Measurements from ENCODE around the gene NCOA1. TPM values are rescaled to one million over a fixed set of nuclear protein-coding genes. Genes with fewer than 3 reads are reported as not detected.

Gene NCOA1
- polyA plus RNA-seq, 3 donors from 2014 or later = 21.2 to 35.0 (median 25.6) TPM

- Mint-ChIP-seq H3K27ac (peak overlapping the region in 4 of 6 donors; percentile 1 to 17 (median 10)), H3K4me3 (peak overlapping the region in 2 of 5 donors; percentile 1 to 6), H3K27me3 (ENCODE audit: low read depth in 3 of 3) (peaks cover 0 to 5% (median 2%) of the 10 kb centered on the region in 3 donors), H3K36me3 (no peaks in the 10 kb centered on the region), H3K9me3 (no peaks in the 10 kb centered on the region), H3K4me1 (peaks cover 84 to 91% of the 10 kb centered on the region in 2 donors)
- DNase-seq = no peak
Observed at GRCh38 chr2:24625728-24626127, 134.7 kb downstream of the NCOA1 start.

GRCh38 chr2:24626131-24626530 lies 135.1 kb downstream of the NCOA1 start:
- no peak for DNase-seq
- H3K4me3 Mint-ChIP-seq = peak overlapping the region in 2 of 5 donors; percentile 1 to 6
- no peaks in the 10 kb centered on the region for H3K36me3 Mint-ChIP-seq
- no peaks in the 10 kb centered on the region for H3K9me3 Mint-ChIP-seq
- peaks cover 80 to 87% of the 10 kb centered on the region in 2 donors for H3K4me1 Mint-ChIP-seq
- peaks cover 0 to 5% (median 2%) of the 10 kb centered on the region in 3 donors for H3K27me3 Mint-ChIP-seq (ENCODE audit: low read depth in 3 of 3)
- H3K27ac Mint-ChIP-seq = peak overlapping the region in 4 of 6 donors; percentile 1 to 15 (median 10)

- Mint-ChIP-seq H3K27me3 (ENCODE audit: low read depth in 3 of 3) (no peaks in the 10 kb centered on the region), H3K27ac (peak overlapping the region in 4 of 6 donors; percentile 2 to 51 (median 17)), H3K9me3 (no peaks in the 10 kb centered on the region), H3K4me1 (peaks cover 62 to 85% of the 10 kb centered on the region in 2 donors), H3K36me3 (no peaks in the 10 kb centered on the region), H3K4me3 (no peak overlapping the region)
- no peak for DNase-seq
Observed at GRCh38 chr2:24628746-24629145, 137.7 kb downstream of the NCOA1 start.

- peak overlapping the region in 3 of 6 donors; percentile 8 to 14 (median 13) for H3K27ac Mint-ChIP-seq
- no peak overlapping the region for H3K4me3 Mint-ChIP-seq
- peaks cover 33 to 67% of the 10 kb centered on the region in 2 donors for H3K4me1 Mint-ChIP-seq
- no peak for DNase-seq
- H3K27me3 Mint-ChIP-seq (ENCODE audit: low read depth in 3 of 3) = no peaks in the 10 kb centered on the region
- H3K36me3 Mint-ChIP-seq = no peaks in the 10 kb centered on the region
- H3K9me3 Mint-ChIP-seq = no peaks in the 10 kb centered on the region
Observed at GRCh38 chr2:24632172-24632571, 141.1 kb downstream of the NCOA1 start.

- H3K27me3 Mint-ChIP-seq (ENCODE audit: low read depth in 3 of 3) = no peaks in the 10 kb centered on the region
- H3K36me3 Mint-ChIP-seq = peaks cover 0 to 11% (median 4%) of the 10 kb centered on the region in 3 donors
- no peaks in the 10 kb centered on the region for H3K9me3 Mint-ChIP-seq
- H3K4me1 Mint-ChIP-seq = peaks cover 25 to 58% of the 10 kb centered on the region in 2 donors
- DNase-seq = no peak
- H3K4me3 Mint-ChIP-seq = no peak overlapping the region
- H3K27ac Mint-ChIP-seq = peak overlapping the region in 2 of 6 donors; percentile 16 to 76
Observed at GRCh38 chr2:24635181-24635580, 144.1 kb downstream of the NCOA1 start.

GRCh38 chr2:24638568-24638967 lies 147.5 kb downstream of the NCOA1 start:
- Mint-ChIP-seq H3K4me3 (no peak overlapping the region), H3K4me1 (peaks cover 34 to 40% of the 10 kb centered on the region in 2 donors), H3K9me3 (no peaks in the 10 kb centered on the region), H3K27ac (no peak overlapping the region), H3K36me3 (peaks cover 0 to 11% (median 4%) of the 10 kb centered on the region in 3 donors), H3K27me3 (ENCODE audit: low read depth in 3 of 3) (peaks cover 0 to 3% (median 0%) of the 10 kb centered on the region in 3 donors)
- DNase-seq = no peak

GRCh38 chr2:24642351-24642750 lies 151.3 kb downstream of the NCOA1 start:
- no peaks in the 10 kb centered on the region for H3K9me3 Mint-ChIP-seq
- no peak for DNase-seq
- H3K4me3 Mint-ChIP-seq = no peak overlapping the region
- peak overlapping the region in 1 of 6 donors; percentile 51 for H3K27ac Mint-ChIP-seq
- peaks cover 0 to 11% (median 4%) of the 10 kb centered on the region in 3 donors for H3K36me3 Mint-ChIP-seq
- H3K27me3 Mint-ChIP-seq (ENCODE audit: low read depth in 3 of 3) = peaks cover 0 to 3% (median 0%) of the 10 kb centered on the region in 3 donors
- peaks cover 24 to 32% of the 10 kb centered on the region in 2 donors for H3K4me1 Mint-ChIP-seq

GRCh38 chr2:24643051-24643450 lies 152.0 kb downstream of the NCOA1 start:
- peaks cover 0 to 7% (median 4%) of the 10 kb centered on the region in 3 donors for H3K36me3 Mint-ChIP-seq
- no peak overlapping the region for H3K27ac Mint-ChIP-seq
- no peaks in the 10 kb centered on the region for H3K9me3 Mint-ChIP-seq

GRCh38 chr2:24644032-24644431 lies 153.0 kb downstream of the NCOA1 start:
- H3K4me1 Mint-ChIP-seq = peaks cover 12 to 24% of the 10 kb centered on the region in 2 donors
- H3K4me3 Mint-ChIP-seq = no peak overlapping the region
- peaks cover 0 to 3% (median 0%) of the 10 kb centered on the region in 3 donors for H3K27me3 Mint-ChIP-seq (ENCODE audit: low read depth in 3 of 3)
- H3K9me3 Mint-ChIP-seq = no peaks in the 10 kb centered on the region
- no peak for DNase-seq
- no peak overlapping the region for H3K27ac Mint-ChIP-seq
- peaks cover 0 to 3% (median 0%) of the 10 kb centered on the region in 3 donors for H3K36me3 Mint-ChIP-seq

More at GRCh38 chr2:24643051-24643450, 152.0 kb downstream of the NCOA1 start:
- peaks cover 22 to 30% of the 10 kb centered on the region in 2 donors for H3K4me1 Mint-ChIP-seq
- no peak overlapping the region for H3K4me3 Mint-ChIP-seq
- no peak for DNase-seq
- H3K27me3 Mint-ChIP-seq (ENCODE audit: low read depth in 3 of 3) = peaks cover 0 to 3% (median 0%) of the 10 kb centered on the region in 3 donors

- DNase-seq = no peak
- H3K9me3 Mint-ChIP-seq = no peaks in the 10 kb centered on the region
- peaks cover 0 to 6% (median 0%) of the 10 kb centered on the region in 3 donors for H3K36me3 Mint-ChIP-seq
- peak overlapping the region in 1 of 6 donors; percentile 17 for H3K27ac Mint-ChIP-seq
- H3K27me3 Mint-ChIP-seq (ENCODE audit: low read depth in 3 of 3) = peaks cover 0 to 3% (median 0%) of the 10 kb centered on the region in 3 donors
- H3K4me1 Mint-ChIP-seq = peaks cover 24 to 62% of the 10 kb centered on the region in 2 donors
- no peak overlapping the region for H3K4me3 Mint-ChIP-seq
Observed at GRCh38 chr2:24650997-24651642, 160.1 kb downstream of the NCOA1 start.

- Mint-ChIP-seq H3K4me1 (peaks cover 27 to 67% of the 10 kb centered on the region in 2 donors), H3K27me3 (ENCODE audit: low read depth in 3 of 3) (peaks cover 0 to 3% (median 0%) of the 10 kb centered on the region in 3 donors), H3K4me3 (peak overlapping the region in 1 of 5 donors; percentile 10), H3K9me3 (no peaks in the 10 kb centered on the region), H3K27ac (peak overlapping the region in 2 of 6 donors; percentile 28 to 45), H3K36me3 (peaks cover 0 to 6% (median 0%) of the 10 kb centered on the region in 3 donors)
- no peak for DNase-seq
Observed at GRCh38 chr2:24651643-24652003, 160.6 kb downstream of the NCOA1 start.

GRCh38 chr2:24652265-24653182 lies 161.5 kb downstream of the NCOA1 start:
- peaks cover 0 to 6% (median 0%) of the 10 kb centered on the region in 3 donors for H3K36me3 Mint-ChIP-seq
- H3K9me3 Mint-ChIP-seq = no peaks in the 10 kb centered on the region
- peak overlapping the region; percentile 5 to 74 (median 14) for H3K27ac Mint-ChIP-seq
- peak overlapping the region in 1 of 5 donors; percentile 12 for H3K4me3 Mint-ChIP-seq
- peaks cover 0 to 3% (median 0%) of the 10 kb centered on the region in 3 donors for H3K27me3 Mint-ChIP-seq (ENCODE audit: low read depth in 3 of 3)
- peaks cover 29 to 76% of the 10 kb centered on the region in 2 donors for H3K4me1 Mint-ChIP-seq
- DNase-seq = no peak

GRCh38 chr2:24657818-24658217 lies 166.8 kb downstream of the NCOA1 start:
- Mint-ChIP-seq H3K4me3 (no peak overlapping the region), H3K36me3 (peaks cover 0 to 3% (median 3%) of the 10 kb centered on the region in 3 donors), H3K27me3 (ENCODE audit: low read depth in 3 of 3) (peaks cover 0 to 3% (median 0%) of the 10 kb centered on the region in 3 donors), H3K4me1 (peaks cover 26 to 77% of the 10 kb centered on the region in 2 donors), H3K9me3 (no peaks in the 10 kb centered on the region), H3K27ac (peak overlapping the region in 3 of 6 donors; percentile 2 to 61 (median 8))
- no peak for DNase-seq
